GM12878 (cell line): ENCODE results near the gene SEC23A. TPM values are rescaled to one million over a fixed set of nuclear protein-coding genes. Genes with fewer than 3 reads are reported as not detected.
"Not testable (repeated sequence)": the region's sequence is repeated elsewhere in the genome, so short reads cannot be mapped to it uniquely, and the experiment has no call there.

ENCODE experiments used
- ATAC-seq: fragments of 200-7000 bp; cut with Tn5 transposase; 3 replicates; pipeline ENCODE4 v1.9.1; 2020; ENCODE audit warnings: mild to moderate bottlenecking, moderate library complexity
- BruUV-seq: library from RNA; stranded (reverse); fragments of 400-500 nt; replicated peaks from 2 replicates; lab custom pipeline; 2021; lab: Mats Ljungman, UMichigan
- CTCF ChIA-PET: fragments of 300-600 bp; sonication (Branson Sonifier 250); formaldehyde crosslinking; extraction: SDS; loops from one replicate; lab custom pipeline; 2021; ENCODE audit warnings: inconsistent platforms; lab: Yijun Ruan, JAX
- POLR2A ChIA-PET: fragments of 350-600 bp; formaldehyde crosslinking; extraction: SDS; loops from one replicate; lab custom pipeline; 2021; ENCODE audit warnings: inconsistent platforms; lab: Charles Lee
- RAD21 ChIA-PET: fragments of 300-600 bp; sonication (Branson Sonifier 250); formaldehyde crosslinking; loops from one replicate; lab custom pipeline; 2023; ENCODE audit warnings: antibody characterized with exemption; ENCODE audit not compliant: unreplicated experiment; lab: Charles Lee
- SMC1A ChIA-PET: fragments of 300-600 bp; sonication (Branson Sonifier 250); formaldehyde crosslinking; loops from one replicate; lab custom pipeline; 2023; ENCODE audit not compliant: unreplicated experiment, uncharacterized antibody; lab: Charles Lee
- DNase-seq: peaks from one replicate; pipeline ENCODE4 v3.0.0-alpha.2; 2011; ENCODE audit warnings: low read depth, low spot score
- FAIRE-seq: peaks from 3 replicates; lab custom pipeline; 2011; peaks lifted over from hg19 to GRCh38; lab: Jason Lieb, UNC
- H2AFZ ChIP-seq: 2 replicates; pipeline ENCODE4 v1.6.0; 2011; ENCODE audit warnings: low read depth, low read length, control low read depth; ENCODE audit not compliant: control insufficient read depth
- H3K27ac ChIP-seq: 2 replicates; pipeline ENCODE4 v1.5.1; 2011; ENCODE audit warnings: control low read depth; ENCODE audit not compliant: control insufficient read depth, insufficient read depth
- H3K27me3 ChIP-seq, 2 experiments: replicated peaks in 1 of 2; 2 replicates each; pipeline versions ENCODE4 v1.6.0 to v1.6.1; 2011; ENCODE audit warnings: low read length in 1 of 2; ENCODE audit not compliant: control insufficient read depth in 2 of 2, insufficient read depth in 2 of 2
- H3K36me3 ChIP-seq, 2 experiments: 2 replicates each; pipeline ENCODE4 v1.5.1; 2011; ENCODE audit warnings: low read length in 1 of 2; ENCODE audit not compliant: control insufficient read depth in 2 of 2, insufficient read depth in 2 of 2
- H3K4me1 ChIP-seq: 2 replicates; pipeline ENCODE4 v1.6.1; 2011; ENCODE audit warnings: mild to moderate bottlenecking, low read length, moderate library complexity, mixed read lengths; ENCODE audit not compliant: control insufficient read depth, insufficient read depth
- H3K4me2 ChIP-seq: 2 replicates; pipeline ENCODE4 v1.6.0; 2011; ENCODE audit warnings: control low read depth; ENCODE audit not compliant: control insufficient read depth, insufficient read depth
- H3K4me3 ChIP-seq: fragments of 200-600 bp; sonication (generic); 2 replicates; pipeline ENCODE4 v1.5.1; 2016
- H3K79me2 ChIP-seq: 2 replicates; pipeline ENCODE4 v1.6.0; 2011; ENCODE audit warnings: low read length; ENCODE audit not compliant: control insufficient read depth, insufficient read depth
- H3K9ac ChIP-seq: 2 replicates; pipeline ENCODE4 v1.8.0; 2011; ENCODE audit warnings: low read length, control low read depth, mixed read lengths; ENCODE audit not compliant: control insufficient read depth, insufficient read depth
- H3K9me3 ChIP-seq: replicated peaks from 3 replicates; pipeline ENCODE4 v1.5.1; 2011; ENCODE audit warnings: mild to moderate bottlenecking, low read length; ENCODE audit not compliant: control insufficient read depth, insufficient read depth
- H4K20me1 ChIP-seq: 2 replicates; pipeline ENCODE4 v1.6.0; 2011; ENCODE audit not compliant: control insufficient read depth, insufficient read depth
- CHD1 ChIP-seq: IDR thresholded peaks from 2 replicates; pipeline ENCODE4 v1.6.1; 2012; ENCODE audit warnings: low read depth, low read length, improper control_type of control experiment
- CTCF ChIP-seq, 3 experiments: IDR thresholded peaks in 2 of 3; conservative IDR thresholded peaks in 1 of 3; 2 replicates each; pipeline ENCODE4 v1.5.1; 2011; ENCODE audit warnings: low read depth in 3 of 3, low read length in 3 of 3, mild to moderate bottlenecking in 3 of 3, control low read depth in 2 of 3, moderate library complexity in 2 of 3, inconsistent platforms in 1 of 3, mixed read lengths in 1 of 3; ENCODE audit not compliant: control insufficient read depth in 2 of 3, insufficient read depth in 1 of 3; ENCODE audit errors: extremely low read depth in 1 of 3
- GABPA ChIP-seq: IDR thresholded peaks from 2 replicates; pipeline ENCODE4 v1.6.1; 2014; ENCODE audit warnings: antibody characterized with exemption, low read depth, mild to moderate bottlenecking, inconsistent platforms
- JUND ChIP-seq: IDR thresholded peaks from 2 replicates; pipeline ENCODE4 v1.6.1; 2012; ENCODE audit warnings: low read depth, mild to moderate bottlenecking, low read length, improper control_type of control experiment, moderate library complexity
- NFXL1 ChIP-seq: fragments of 450-650 bp; IDR thresholded peaks from 2 replicates; pipeline ENCODE4 v1.6.1; 2017; ENCODE audit warnings: antibody characterized with exemption, mild to moderate bottlenecking, borderline replicate concordance
- NFYA ChIP-seq: IDR thresholded peaks from 2 replicates; pipeline ENCODE4 v1.6.1; 2011; ENCODE audit warnings: low read depth, mild to moderate bottlenecking, low read length, improper control_type of control experiment, borderline replicate concordance
- NKRF ChIP-seq: fragments of 450-650 bp; conservative IDR thresholded peaks from 2 replicates; pipeline ENCODE4 v1.6.1; 2017; ENCODE audit warnings: mild to moderate bottlenecking, moderate library complexity
- RAD21 ChIP-seq: IDR thresholded peaks from 2 replicates; pipeline ENCODE4 v1.6.1; 2011; ENCODE audit warnings: mild to moderate bottlenecking, low read depth, low read length, moderate library complexity; ENCODE audit not compliant: insufficient read depth
- SMC3 ChIP-seq: IDR thresholded peaks from 2 replicates; pipeline ENCODE4 v1.6.1; 2011; ENCODE audit warnings: low read length, improper control_type of control experiment, borderline replicate concordance
- TARDBP ChIP-seq: IDR thresholded peaks from 2 replicates; pipeline ENCODE4 v1.6.1; 2016; ENCODE audit warnings: borderline replicate concordance
- WGBS: methylation state at CpG from one replicate; pipeline ENCODE4 v1.1.6; 2016; ENCODE audit warnings: low lambda C conversion rate; ENCODE audit not compliant: insufficient replicate concordance, insufficient coverage; ENCODE audit errors: missing lambda C conversion rate; 5-methylcytosine and 5-hydroxymethylcytosine counted together
- in situ Hi-C: fragments of 300-500 bp; cut with MboI; formaldehyde crosslinking; loops from 9 replicates; pipeline ENCODE4 v1.14.3; 2018; ENCODE audit warnings: mixed read lengths
- intact Hi-C: fragments of 100-400 bp; cut with micrococcal nuclease; formaldehyde crosslinking; loops from one replicate; pipeline ENCODE4 v1.14.2; 2022; ENCODE audit not compliant: unreplicated experiment
- polyA plus RNA-seq, 11 experiments: library from polyadenylated mRNA; depleted of rRNA in 4 of 11; unstranded in 6 of 11; stranded (reverse) in 5 of 11; fragments of >200 nt; fragmentation: Nextera tagmentation in 4 of 11; fragmentation: Illumina TruSeq in 1 of 11; extraction: Ambion mirVana in 4 of 11; extraction: Trizol in 1 of 11; gene quantifications; 1 replicate in 1 of 11; 2 replicates in 10 of 11; pipeline versions ENCODE4 v1.2.1 to v1.2.3, GENCODE V29; 2011 to 2016; ENCODE audit warnings: inconsistent platforms in 2 of 11, missing spikeins in 2 of 11, low read depth in 1 of 11
- total RNA-seq, 4 experiments: library from RNA; depleted of rRNA in 3 of 4; stranded (reverse); fragments of >200 nt in 3 of 4; fragmentation: Illumina TruSeq in 1 of 4; extraction: Trizol in 1 of 4; gene quantifications; 2 replicates each; pipeline versions ENCODE4 v1.2.1 to v1.2.3, GENCODE V29; 2013 to 2021

SEC23A gene
- total and polyA plus RNA-seq, 10 of the 15 experiments (the other 5 are each of a cell fraction or from before 2014, with no cell fraction given), result 13.6 to 63.8 (median 37.3) TPM

GRCh38 chr14:39107591-39107996 lies 4.6 kb upstream of the SEC23A start:
- ChIA-PET CTCF (interaction anchor here (1.0 to 2.3 kb wide), 13 partner anchors 10 to 364 kb away, joined by 3 to 23 read pairs (median 4); partner anchors contain the start of genes FBXO33 and TRAPPC6B), SMC1A (interaction anchor here (1.0 to 2.0 kb wide), 10 partner anchors 10 to 362 kb away, joined by 3 to 9 read pairs (median 4); partner anchors contain the start of gene TRAPPC6B), POLR2A (no interaction called here), RAD21 (interaction anchor here (1.0 to 1.7 kb wide), 5 partner anchors 63 to 361 kb away, joined by 4 to 8 read pairs (median 4); partner anchors contain the start of gene TRAPPC6B)
- Histone ChIP-seq H3K9ac (no peak overlapping the region), H3K9me3 (no peaks in the 10 kb centered on the region), H3K4me1 (peaks cover 16% of the 10 kb centered on the region), H3K27ac (no peak overlapping the region), H3K4me2 (no peak overlapping the region), H3K27me3 (no peaks in the 10 kb centered on the region), H3K36me3 (no peaks in the 10 kb centered on the region), H3K4me3 (no peak overlapping the region), H3K79me2 (peaks cover 18% of the 10 kb centered on the region), H2AFZ (no peak overlapping the region), H4K20me1 (no peaks in the 10 kb centered on the region)
- TF ChIP-seq CHD1 (no peak), RAD21 (peak; percentile 69), NFXL1 (no peak), GABPA (no peak), JUND (no peak), CTCF (IDR thresholded peaks at IDR 0.05 in 2 of 3, conservative IDR thresholded peaks at IDR 0.05 in 1 of 3; ENCODE audit: control insufficient read depth in 2 of 3, extremely low read depth in 1 of 3, insufficient read depth in 1 of 3, low read depth in 3 of 3, low read length in 3 of 3) (peak; percentile 33 to 58 (median 53); a peak in 4 of 6 replicates), NKRF (no peak), TARDBP (no peak), SMC3 (peak; percentile 69; the same call in 1 of the 2 replicates), NFYA (no peak)
- in situ Hi-C loops (loop anchor here (5.0 kb wide), 2 partner anchors 65 to 320 kb away; partner anchors contain the start of gene TRAPPC6B), intact Hi-C loops (loop anchor here (1.0 to 2.0 kb wide), 3 partner anchors 261 to 361 kb away; no protein-coding TSS in a partner anchor)
- BruUV-seq, result no TSS peak
- no peak for DNase-seq
- ATAC-seq, result peak; percentile 19; the same call in 2 of the 3 replicates
- FAIRE-seq, result no peak
- WGBS, result 51% methylated on average over 2 of the region's 2 CpGs

- H4K20me1 ChIP-seq, H3K27me3 ChIP-seq, H3K9me3 ChIP-seq, BruUV-seq, ATAC-seq, in situ Hi-C loops, H3K36me3 ChIP-seq, DNase-seq, FAIRE-seq, H3K4me1 ChIP-seq, intact Hi-C loops, H2AFZ ChIP-seq: not testable (repeated sequence)
- ChIA-PET SMC1A (interaction anchor here (0.7 to 5.1 kb wide), 5 partner anchors 10 to 363 kb away, joined by 3 to 39 read pairs (median 3); partner anchors contain the start of gene GEMIN2), POLR2A (interaction anchor here (0.6 to 2.6 kb wide), 6 partner anchors 8 to 324 kb away, joined by 3 to 22 read pairs (median 4); partner anchors contain the start of gene GEMIN2), RAD21 (interaction anchor here (0.6 to 3.9 kb wide), 5 partner anchors 10 to 327 kb away, joined by 3 to 28 read pairs (median 4); partner anchors contain the start of genes FBXO33, GEMIN2 and TRAPPC6B), CTCF (interaction anchor here (0.7 to 3.1 kb wide), 7 partner anchors 9 to 365 kb away, joined by 3 to 13 read pairs (median 4); partner anchors contain the start of gene GEMIN2)
- WGBS, result 70% methylated on average over 17 of the region's 17 CpGs
- Histone ChIP-seq H3K4me3 (peak overlapping the region; percentile 84), H3K9ac (peak overlapping the region; percentile 79), H3K79me2 (peaks cover 38% of the 10 kb centered on the region), H3K4me2 (peak overlapping the region; percentile 64), H3K27ac (peak overlapping the region; percentile 73; the same call in 1 of the 2 replicates)
Measured at GRCh38 chr14:39104078-39104801, 1.2 kb upstream of the SEC23A start.
